Cardiac septum (tissue), 1 donor: ENCODE measurements around the gene PLVAP. TPM values are rescaled to one million over a fixed set of nuclear protein-coding genes. Genes with fewer than 3 reads are reported as not detected.

Experiments
- DNase-seq: peaks from one replicate; pipeline ENCODE4 v3.0.0-alpha.2; 2020; ENCODE audit warnings: low spot score
- intact Hi-C: fragments of 100-400 bp; cut with DNase I; formaldehyde crosslinking; loops from one replicate; pipeline ENCODE4 v1.14.0; 2022
- total RNA-seq: library from RNA; stranded (reverse); fragmentation: NEBNext Ultra II Directional; extraction: Animal tissue kit (Norgen Biotek cat#: 25700); gene quantifications from one replicate; pipeline ENCODE4 v1.2.1, GENCODE V29; 2021
- donor health status: DM: no; HTN: no; CAD: no.

PLVAP gene
- total RNA-seq, 1 donor from 2014 or later, result 32.8 TPM

GRCh38 chr19:17309198-17309964 lies 67.8 kb downstream of the PLVAP start, which contains the start of gene DDA1:
Gene DDA1 (plus strand): TSS chr19:17309563. CDS start chr19:17309655, 92 bp downstream.
- peak; percentile 100 for DNase-seq
- intact Hi-C loops, result no loop called here

GRCh38 chr19:17307876-17308377 lies 69.2 kb downstream of the PLVAP start:
- intact Hi-C loops, result no loop called here

GRCh38 chr19:17306285-17306714 lies 70.8 kb downstream of the PLVAP start:
- no peak for DNase-seq
- intact Hi-C loops, result no loop called here

More at GRCh38 chr19:17307876-17308377, 69.2 kb downstream of the PLVAP start:
- no peak for DNase-seq

- intact Hi-C loops, result no loop called here
- peak; percentile 97 for DNase-seq
Observed at GRCh38 chr19:17305517-17306284, 71.4 kb downstream of the PLVAP start, which contains the start of gene MRPL34. Gene MRPL34 (plus strand): TSS chr19:17305872. CDS start chr19:17305893, 21 bp downstream.

DNA sequence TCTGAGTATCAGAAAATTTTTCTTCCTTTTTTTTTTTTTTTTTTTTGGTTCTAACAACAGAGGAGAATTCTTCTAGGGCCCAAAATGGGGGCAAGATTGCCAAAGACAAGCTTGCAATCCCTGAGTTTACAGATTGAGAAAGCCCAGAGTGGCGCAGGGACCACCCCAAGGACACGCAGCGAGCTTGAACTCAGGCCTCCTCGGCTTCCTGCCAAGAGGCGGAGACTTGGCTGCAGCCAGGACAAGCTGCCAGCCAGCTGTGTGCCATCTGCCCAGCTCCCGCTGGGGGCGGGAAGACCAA lies 72.0 kb downstream of the PLVAP start:
- no peak for DNase-seq
- intact Hi-C loops, result no loop called here

DNA sequence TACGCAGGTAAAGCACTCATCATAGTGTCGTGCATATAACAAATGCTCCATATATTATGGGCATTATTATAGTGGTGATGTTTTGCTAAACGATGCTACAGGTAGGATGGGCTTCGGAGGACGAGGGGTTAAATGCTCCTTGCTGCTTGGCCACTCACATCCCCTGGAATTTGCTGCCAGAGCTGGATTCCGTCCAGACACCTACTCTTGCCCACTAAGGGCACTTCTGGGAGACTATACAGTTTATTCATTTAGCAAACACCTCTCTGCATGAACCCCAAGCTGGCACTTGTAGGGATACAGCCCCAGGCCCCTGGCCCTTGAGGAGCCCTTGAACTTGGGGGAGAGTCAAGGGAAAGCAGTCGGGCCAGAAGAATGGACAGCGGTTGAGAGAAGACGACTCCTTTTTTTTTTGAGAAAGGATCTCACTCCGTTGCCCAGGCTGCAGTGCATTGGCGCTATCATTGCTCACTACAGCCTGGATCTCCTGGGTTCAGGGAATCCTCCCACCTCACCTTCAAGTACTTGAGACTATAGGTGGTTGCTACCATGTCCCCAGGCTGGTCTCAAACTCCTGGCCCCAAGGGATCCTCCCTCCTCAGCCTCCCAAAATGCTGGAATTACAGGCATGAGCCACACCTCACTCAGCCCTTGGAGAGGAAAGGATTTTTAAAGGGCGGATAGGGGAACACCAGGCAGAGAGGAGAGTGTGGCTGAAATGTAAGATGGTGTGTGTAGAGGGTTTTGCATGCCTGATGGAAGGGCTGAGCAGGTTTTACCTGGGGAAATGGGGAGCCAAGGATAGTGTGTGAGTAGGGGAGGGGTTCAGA lies 72.5 kb downstream of the PLVAP start:
- intact Hi-C loops, result loop anchor here (5.0 kb wide), 1 partner anchor 33 kb away; the partner anchor contains the start of gene GTPBP3
- no peak for DNase-seq

- intact Hi-C loops, result loop anchor here (5.0 kb wide), 1 partner anchor 33 kb away; the partner anchor contains the start of gene GTPBP3
- DNase-seq, result no peak
Observed at GRCh38 chr19:17303940-17304267, 73.2 kb downstream of the PLVAP start.

- peak; percentile 99 for DNase-seq
- intact Hi-C loops, result loop anchor here (5.0 kb wide), 1 partner anchor 34 kb away; the partner anchor contains the start of gene GTPBP3
Observed at GRCh38 chr19:17303167-17303939, 73.8 kb downstream of the PLVAP start, which contains the start of gene ABHD8. Gene ABHD8 (minus strand): TSS chr19:17303425. CDS start chr19:17301616, 1,809 bp downstream.

DNA sequence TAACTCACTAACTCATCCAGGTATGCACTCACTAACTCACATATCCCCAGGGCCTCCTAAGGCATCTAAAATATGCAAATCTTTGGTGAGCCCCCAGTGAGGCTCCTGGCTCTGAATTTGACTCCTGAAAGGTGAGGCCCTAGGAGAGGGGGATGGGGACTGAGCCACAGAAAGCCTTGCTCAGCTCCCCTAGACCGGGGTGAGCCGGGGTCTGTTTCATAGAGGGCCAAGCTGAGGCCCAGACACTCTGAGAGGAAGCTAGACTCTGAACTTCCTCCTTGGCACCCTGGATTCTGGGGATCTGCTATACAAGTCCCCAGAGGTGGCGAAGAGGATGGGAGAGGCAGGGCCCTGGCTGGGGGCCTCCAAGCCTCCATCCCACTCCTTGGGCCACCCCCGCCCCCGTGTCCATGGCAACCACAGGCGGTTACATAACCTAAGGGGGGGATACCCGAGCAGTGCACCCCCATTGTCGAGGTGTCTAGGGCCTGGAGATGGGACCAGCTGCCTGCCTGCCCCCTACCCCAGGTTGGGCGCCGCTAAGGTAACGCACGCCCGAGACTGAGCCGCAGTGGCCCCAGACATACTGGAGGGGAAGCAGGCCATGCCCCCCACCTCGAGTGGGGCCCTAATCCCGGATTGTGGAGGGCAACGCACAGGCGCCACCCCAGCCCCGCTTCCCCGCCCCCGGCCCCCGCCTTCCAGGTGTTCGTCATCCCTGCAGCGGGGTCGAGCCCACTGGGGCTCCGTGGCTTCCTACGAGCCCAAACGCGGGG lies 74.6 kb downstream of the PLVAP start:
- intact Hi-C loops, result loop anchor here (5.0 kb wide), 1 partner anchor 35 kb away; the partner anchor contains the start of gene GTPBP3
- no peak for DNase-seq

Other genes with a start within 250 kb of the PLVAP start
- gene USE1, start 162.0 kb downstream of the PLVAP start, total RNA-seq, result 29.1 TPM
- 18.8 TPM for gene OCEL1, start 151.1 kb downstream of the PLVAP start, total RNA-seq
- gene NR2F6, start 131.4 kb downstream of the PLVAP start, total RNA-seq, result 50.5 TPM
- 4.7 TPM for gene USHBP1, start 112.6 kb downstream of the PLVAP start, total RNA-seq
- gene BABAM1, start 109.9 kb downstream of the PLVAP start, total RNA-seq, result 70.5 TPM
- gene ANKLE1, start 95.4 kb downstream of the PLVAP start, total RNA-seq, result 0.30 TPM
- 8.6 TPM for gene ABHD8, start 73.9 kb downstream of the PLVAP start, total RNA-seq
- gene MRPL34, start 71.5 kb downstream of the PLVAP start, total RNA-seq, result 136 TPM
- gene DDA1, start 67.8 kb downstream of the PLVAP start, total RNA-seq, result 38.8 TPM
- 7.3 TPM for gene ANO8, start 42.5 kb downstream of the PLVAP start, total RNA-seq
- 9.8 TPM for gene GTPBP3, start 39.8 kb downstream of the PLVAP start, total RNA-seq
- 0.40 TPM for gene CCDC194, start 16.9 kb upstream of the PLVAP start, total RNA-seq
- gene BST2, start 28.3 kb upstream of the PLVAP start, total RNA-seq, result 29.8 TPM
- gene MVB12A, start 42.7 kb upstream of the PLVAP start, total RNA-seq, result 14.3 TPM
- not detected for gene TMEM221, start 71.3 kb upstream of the PLVAP start, total RNA-seq
- gene NXNL1, start 83.6 kb upstream of the PLVAP start, total RNA-seq, result 0.59 TPM
- 35.9 TPM for gene SLC27A1, start 93.2 kb upstream of the PLVAP start, total RNA-seq
- gene PGLS, start 134.3 kb upstream of the PLVAP start, total RNA-seq, result 24.8 TPM
- gene COLGALT1, start 178.3 kb upstream of the PLVAP start, total RNA-seq, result 41.1 TPM